Right ventricle myocardium superior (tissue), 1 donor: ENCODE results near the gene TRIM28. TPM values are rescaled to one million over a fixed set of nuclear protein-coding genes. Genes with fewer than 3 reads are reported as not detected.
A peak's percentile ranks its signal among the peaks of the same experiment; 100 is the strongest.

ENCODE experiments used
- ATAC-seq: fragments of 200-7000 bp; cut with Tn5 transposase; one replicate; pipeline ENCODE4 v1.9.1; 2020; ENCODE audit warnings: mild to moderate bottlenecking; ENCODE audit not compliant: poor library complexity
- DNase-seq: peaks from one replicate; pipeline ENCODE4 v3.0.0-alpha.2; 2020
- intact Hi-C: fragments of 100-400 bp; cut with DNase I; formaldehyde crosslinking; loops from one replicate; pipeline ENCODE4 v1.11.2; 2022
- total RNA-seq: library from RNA; stranded (reverse); fragmentation: NEBNext Ultra II Directional; extraction: Animal tissue kit (Norgen Biotek cat#: 25700); gene quantifications from one replicate; pipeline ENCODE4 v1.2.1, GENCODE V29; 2021
- donor health status: DM: no; HTN: yes; CAD: no; lungs with severe emphysema.

The TRIM28 gene
- total RNA-seq, 1 donor from 2014 or later, result 132 TPM

DNA sequence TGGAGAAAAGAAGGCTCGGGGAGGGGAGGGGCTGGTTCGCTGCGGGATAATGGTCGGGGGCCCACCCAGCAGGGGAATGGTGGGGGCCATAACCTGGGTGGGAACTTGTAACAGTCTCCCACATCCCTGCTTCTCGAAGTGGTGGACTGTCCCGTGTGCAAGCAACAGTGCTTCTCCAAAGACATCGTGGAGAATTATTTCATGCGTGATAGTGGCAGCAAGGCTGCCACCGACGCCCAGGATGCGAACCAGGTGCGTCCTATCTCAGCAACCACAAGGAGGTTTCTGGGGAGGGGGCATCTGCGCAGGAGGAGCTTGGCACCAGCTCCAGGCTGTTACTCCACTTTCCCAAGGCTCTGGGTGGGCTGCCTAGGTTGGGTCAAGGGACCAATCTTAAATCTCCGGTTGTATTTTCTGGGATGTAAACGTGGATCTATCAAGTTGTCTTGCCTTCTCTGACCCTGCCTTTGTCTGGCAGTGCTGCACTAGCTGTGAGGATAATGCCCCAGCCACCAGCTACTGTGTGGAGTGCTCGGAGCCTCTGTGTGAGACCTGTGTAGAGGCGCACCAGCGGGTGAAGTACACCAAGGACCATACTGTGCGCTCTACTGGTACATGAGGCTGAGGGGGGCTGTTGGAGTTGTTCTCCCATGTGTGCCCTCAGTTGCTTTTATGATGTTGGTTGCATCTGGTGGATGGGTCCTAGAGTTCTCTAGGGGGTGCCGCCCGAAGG lies 1.6 kb downstream of the TRIM28 start:
- intact Hi-C loops, result no loop called here

GRCh38 chr19:58546019-58546530 lies 2.2 kb downstream of the TRIM28 start:
- ATAC-seq (no peak), DNase-seq (no peak)
- intact Hi-C loops, result no loop called here

More for the DNA sequence above, 1.6 kb downstream of the TRIM28 start:
- no peak for ATAC-seq
- no peak for DNase-seq

GRCh38 chr19:58547323-58548312 lies 3.8 kb downstream of the TRIM28 start:
- DNase-seq, result no peak
- intact Hi-C loops, result no loop called here
- no peak for ATAC-seq

DNA sequence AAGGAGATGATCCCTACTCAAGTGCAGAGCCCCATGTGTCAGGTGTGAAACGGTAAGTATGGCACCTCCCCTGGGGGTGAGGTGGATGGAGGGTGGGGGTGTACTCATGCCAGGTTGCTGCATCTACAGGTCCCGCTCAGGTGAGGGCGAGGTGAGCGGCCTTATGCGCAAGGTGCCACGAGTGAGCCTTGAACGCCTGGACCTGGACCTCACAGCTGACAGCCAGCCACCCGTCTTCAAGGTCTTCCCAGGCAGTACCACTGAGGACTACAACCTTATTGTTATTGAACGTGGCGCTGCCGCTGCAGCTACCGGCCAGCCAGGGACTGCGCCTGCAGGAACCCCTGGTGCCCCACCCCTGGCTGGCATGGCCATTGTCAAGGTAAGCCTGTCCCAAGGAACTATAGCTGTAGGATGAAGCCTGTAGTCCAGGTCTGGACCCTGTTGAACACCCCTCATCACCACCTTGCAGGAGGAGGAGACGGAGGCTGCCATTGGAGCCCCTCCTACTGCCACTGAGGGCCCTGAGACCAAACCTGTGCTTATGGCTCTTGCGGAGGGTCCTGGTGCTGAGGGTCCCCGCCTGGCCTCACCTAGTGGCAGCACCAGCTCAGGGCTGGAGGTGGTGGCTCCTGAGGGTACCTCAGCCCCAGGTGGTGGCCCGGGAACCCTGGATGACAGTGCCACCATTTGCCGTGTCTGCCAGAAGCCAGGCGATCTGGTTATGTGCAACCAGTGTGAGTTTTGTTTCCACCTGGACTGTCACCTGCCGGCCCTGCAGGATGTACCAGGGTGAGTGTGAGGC lies 5.2 kb downstream of the TRIM28 start:
- no peak for DNase-seq
- intact Hi-C loops, result no loop called here
- no peak for ATAC-seq

- no peak for ATAC-seq
- intact Hi-C loops, result no loop called here
- DNase-seq, result no peak
Observed at GRCh38 chr19:58549664-58550361, 5.9 kb downstream of the TRIM28 start.

GRCh38 chr19:58550362-58551122 lies 6.7 kb downstream of the TRIM28 start:
- no peak for DNase-seq
- no peak for ATAC-seq
- intact Hi-C loops, result no loop called here

- ATAC-seq (no peak), DNase-seq (no peak)
- intact Hi-C loops, result no loop called here
Observed at GRCh38 chr19:58551123-58551497, 7.2 kb downstream of the TRIM28 start.

DNA sequence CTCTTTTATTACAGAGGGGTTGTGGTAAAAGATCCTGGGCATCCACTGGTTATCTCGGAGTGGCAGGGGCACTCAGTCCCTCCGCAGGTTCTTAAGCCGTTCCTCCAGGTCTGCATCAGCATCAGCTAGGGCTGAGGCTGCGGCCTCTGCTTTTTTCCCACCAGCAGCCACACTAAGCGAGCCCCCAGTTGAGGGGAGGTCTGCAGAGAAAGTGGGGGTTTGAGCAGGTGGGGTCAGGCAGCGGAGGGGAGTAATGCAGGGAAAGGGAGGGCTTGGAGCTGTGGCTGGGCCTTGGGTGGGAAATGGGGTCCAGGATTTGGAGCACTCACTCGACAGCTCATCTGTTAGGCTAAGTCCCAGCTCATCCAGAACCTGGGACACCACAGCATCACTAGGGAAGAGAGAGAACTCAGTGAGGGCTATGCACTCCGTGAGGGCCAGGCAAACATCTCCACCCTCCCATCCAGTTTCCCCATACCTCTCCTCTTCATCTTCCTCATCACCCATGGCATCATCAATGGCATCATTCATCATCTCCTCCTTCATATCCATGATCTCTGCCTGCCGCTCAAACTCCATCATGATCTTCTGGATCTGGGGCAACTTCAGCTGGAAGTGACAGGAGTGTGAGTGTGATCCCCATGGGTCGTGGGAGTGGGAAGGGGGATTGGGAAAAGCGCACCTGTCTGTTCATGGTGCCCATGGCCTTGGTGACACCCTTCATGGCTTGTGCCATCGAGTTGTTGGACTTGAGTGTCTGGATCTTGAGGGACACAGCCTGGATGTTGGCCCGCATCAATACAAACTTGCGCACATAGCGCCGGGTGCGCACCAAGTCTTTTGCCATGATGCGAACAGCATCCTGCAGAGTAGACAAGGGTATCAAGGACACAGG lies 8.0 kb downstream of the TRIM28 start:
- intact Hi-C loops, result no loop called here
- ATAC-seq, result no peak
- DNase-seq, result no peak

- DNase-seq (no peak), ATAC-seq (no peak)
- intact Hi-C loops, result no loop called here
Observed at GRCh38 chr19:58552655-58553054, 8.8 kb downstream of the TRIM28 start.

GRCh38 chr19:58553799-58554493 lies 10.1 kb downstream of the TRIM28 start:
- no peak for DNase-seq
- intact Hi-C loops, result no loop called here

GRCh38 chr19:58554494-58555368 lies 10.9 kb downstream of the TRIM28 start, which contains the start of gene CHMP2A:
TSS of gene CHMP2A (minus strand) at chr19:58555105. CDS start at chr19:58554212, 893 bp downstream.
- ATAC-seq (peak; percentile 60), DNase-seq (peak; percentile 99)
- intact Hi-C loops, result no loop called here

More at GRCh38 chr19:58553799-58554493, 10.1 kb downstream of the TRIM28 start:
- ATAC-seq, result no peak

- DNase-seq, result no peak
- intact Hi-C loops, result no loop called here
- no peak for ATAC-seq
Observed at GRCh38 chr19:58555369-58555885, 11.6 kb downstream of the TRIM28 start.

- intact Hi-C loops, result no loop called here
- no peak for ATAC-seq
- DNase-seq, result no peak
Observed at GRCh38 chr19:58555920-58556621, 12.2 kb downstream of the TRIM28 start.

DNA sequence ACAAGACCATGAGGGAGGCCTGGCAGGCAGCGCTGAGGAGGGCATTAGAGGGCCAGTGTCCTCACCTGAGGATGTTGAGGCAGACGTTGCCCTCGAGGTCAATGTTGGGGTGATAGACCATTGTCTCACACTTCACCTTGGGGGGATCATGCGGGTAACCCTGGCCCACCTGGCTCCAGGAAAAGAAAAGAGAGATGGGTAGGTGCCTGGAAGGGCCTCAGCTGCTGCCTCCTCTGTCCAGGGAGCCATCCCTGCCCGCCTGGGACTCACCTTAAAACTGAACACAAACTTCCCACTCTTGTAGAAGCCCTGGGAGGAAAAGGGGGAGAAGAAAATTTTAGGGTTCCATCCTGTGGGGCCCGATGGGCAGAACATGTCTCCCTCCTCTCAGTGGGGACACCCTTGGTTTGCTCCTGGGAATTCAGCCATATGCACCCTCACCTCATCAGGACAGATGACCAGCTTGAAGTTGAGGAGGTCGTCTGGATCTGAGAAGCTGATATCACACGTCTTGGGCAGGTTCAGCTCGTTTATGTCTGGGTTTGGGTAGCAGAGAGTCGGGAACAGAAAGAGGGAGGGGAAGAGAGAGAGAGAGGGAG lies 12.9 kb downstream of the TRIM28 start:
- intact Hi-C loops, result no loop called here
- no peak for ATAC-seq
- no peak for DNase-seq
